A673 (cell line): ENCODE data around the gene PGGHG.

ENCODE experiments used
- CTCF ChIP-seq: fragments of 300-800, 200-600 bp; sonication (generic); conservative IDR thresholded peaks from 2 replicates; pipeline ENCODE4 v1.5.1; 2017; ENCODE audit warnings: low read depth, mild to moderate bottlenecking, antibody characterized with exemption, low read length, moderate library complexity, mixed read lengths
- EZH2 ChIP-seq: fragments of 200-600 bp; sonication (generic); IDR thresholded peaks from 2 replicates; pipeline ENCODE4 v1.6.1; 2017; ENCODE audit warnings: borderline replicate concordance, low read depth, mild to moderate bottlenecking, mixed read lengths, antibody characterized with exemption, low read length; ENCODE audit not compliant: poor library complexity, severe bottlenecking

GRCh38 chr11:334264-334994 lies 45.5 kb downstream of the PGGHG start:
- no peak for TF ChIP-seq CTCF
- no peak for TF ChIP-seq EZH2
